Cardiac fibroblast (primary cell): ENCODE results near the gene RCE1.

Source experiments
- DNase-seq, 2 donors: peaks; one replicate each; pipeline versions ENCODE4 v3.0.0 to v3.0.0-alpha.2; 2010; ENCODE audit warnings: low read depth in 2 of 2
- H3K4me3 ChIP-seq, 2 donors: replicated peaks in 1 of 2; 1 replicate in 1 of 2; 2 replicates in 1 of 2; pipeline ENCODE4 v1.5.1; 2011; ENCODE audit warnings: low read depth in 2 of 2, low read length in 2 of 2, mild to moderate bottlenecking in 2 of 2, moderate library complexity in 1 of 2
- CTCF ChIP-seq: IDR thresholded peaks from one replicate; pipeline ENCODE4 v1.5.1; 2011; ENCODE audit warnings: low read depth, mild to moderate bottlenecking, low read length, inconsistent platforms

The RCE1 gene

GRCh38 chr11:66869567-66869870, 26.3 kb downstream of the RCE1 start:
- DNase-seq: no peak
- H3K4me3 ChIP-seq: no peak overlapping the region
- no peak for TF ChIP-seq CTCF

- DNase-seq: no peak
- no peak overlapping the region for H3K4me3 ChIP-seq
- no peak for TF ChIP-seq CTCF
These were observed 26.9 kb downstream of the RCE1 start for GRCh38 chr11:66870131-66870530.

- H3K4me3 ChIP-seq: no peak overlapping the region
- TF ChIP-seq CTCF: no peak
- no peak for DNase-seq
These were observed 27.6 kb downstream of the RCE1 start for GRCh38 chr11:66870616-66871520.

- TF ChIP-seq CTCF: no peak
- no peak overlapping the region for H3K4me3 ChIP-seq
- DNase-seq: no peak
These were observed 28.3 kb downstream of the RCE1 start for GRCh38 chr11:66871521-66871901.

GRCh38 chr11:66874232-66874631, 31.0 kb downstream of the RCE1 start:
- H3K4me3 ChIP-seq: no peak overlapping the region
- no peak for DNase-seq
- TF ChIP-seq CTCF: no peak

GRCh38 chr11:66875378-66875777, 32.1 kb downstream of the RCE1 start:
- DNase-seq: no peak
- TF ChIP-seq CTCF: no peak
- no peak overlapping the region for H3K4me3 ChIP-seq
